ENCODE data around the gene SDF4. TPM values are rescaled to one million over a fixed set of nuclear protein-coding genes. Genes with fewer than 3 reads are reported as not detected.

Gene SDF4
- total RNA-seq, 4 donors from 2014 or later = 29.7 to 105 (median 50.3) TPM

- Histone ChIP-seq H3K27me3 (no peaks in the 10 kb centered on the region), H3K9me3 (no peaks in the 10 kb centered on the region), H3K36me3 (no peaks in the 10 kb centered on the region), H3K4me3 (no peak overlapping the region), H3K4me1 (peaks cover 6 to 19% of the 10 kb centered on the region in 2 donors), H3K27ac (no peak overlapping the region)
- TF ChIP-seq POLR2A (IDR thresholded peaks at IDR 0.05) (no peak), CTCF (IDR thresholded peaks at IDR 0.05) (no peak)
- DNase-seq = no peak
- intact Hi-C loops (cut with DNase I; ENCODE audit: low total_unique reads) = no loop called here
These were observed 44.0 kb upstream of the SDF4 start for GRCh38 chr1:1275836-1276235.

- peaks cover 12 to 22% of the 10 kb centered on the region in 2 donors for H3K4me1 ChIP-seq
- H3K36me3 ChIP-seq = no peaks in the 10 kb centered on the region
- H3K27ac ChIP-seq = no peak overlapping the region
- DNase-seq = no peak
- H3K4me3 ChIP-seq = no peak overlapping the region
- H3K27me3 ChIP-seq = no peaks in the 10 kb centered on the region
- intact Hi-C loops (cut with DNase I; ENCODE audit: low total_unique reads) = no loop called here
- TF ChIP-seq CTCF (IDR thresholded peaks at IDR 0.05) (no peak), POLR2A (IDR thresholded peaks at IDR 0.05) (no peak)
- no peaks in the 10 kb centered on the region for H3K9me3 ChIP-seq
These were observed 43.2 kb upstream of the SDF4 start for GRCh38 chr1:1274931-1275431.

DNA sequence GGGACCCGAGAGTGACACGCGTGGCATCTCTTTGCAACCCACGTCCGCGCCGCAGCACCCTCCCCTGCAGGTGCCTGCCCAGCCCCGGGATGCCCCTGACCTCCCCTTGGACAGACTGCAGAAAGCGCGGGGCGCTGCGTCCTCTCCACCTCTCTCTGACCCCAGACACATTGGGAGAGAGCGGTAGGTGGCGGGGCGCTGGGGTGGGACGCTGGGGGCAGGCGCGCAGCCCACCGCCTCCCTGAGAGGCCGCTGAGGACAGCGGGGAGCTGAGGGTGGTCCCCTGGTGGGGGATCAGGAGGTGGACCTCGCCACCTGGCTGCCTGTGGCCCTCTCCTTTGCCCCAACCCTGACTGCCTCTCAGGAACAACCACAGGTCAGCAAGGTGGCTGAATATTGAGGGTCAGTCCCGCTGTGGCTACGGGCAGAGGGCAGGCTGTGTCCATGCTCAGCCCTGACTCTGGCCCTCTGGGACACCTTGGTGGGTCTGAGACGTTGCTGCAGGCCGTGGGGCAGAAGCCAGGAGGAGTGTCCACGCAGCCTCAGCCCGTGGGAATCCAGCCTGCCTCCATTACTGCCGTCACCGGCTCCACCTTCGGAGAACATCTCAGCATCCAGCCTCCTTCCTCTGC lies 42.6 kb upstream of the SDF4 start:
- no peaks in the 10 kb centered on the region for H3K9me3 ChIP-seq
- peaks cover 12 to 22% of the 10 kb centered on the region in 2 donors for H3K4me1 ChIP-seq
- DNase-seq = no peak
- no peaks in the 10 kb centered on the region for H3K27me3 ChIP-seq
- peak overlapping the region; percentile 93 to 94 for H3K4me3 ChIP-seq
- no peaks in the 10 kb centered on the region for H3K36me3 ChIP-seq
- H3K27ac ChIP-seq = peak overlapping the region; percentile 84 to 92
- intact Hi-C loops (cut with DNase I; ENCODE audit: low total_unique reads) = no loop called here
- no peak for TF ChIP-seq CTCF (IDR thresholded peaks at IDR 0.05)
- TF ChIP-seq POLR2A (IDR thresholded peaks at IDR 0.05) = no peak

DNA sequence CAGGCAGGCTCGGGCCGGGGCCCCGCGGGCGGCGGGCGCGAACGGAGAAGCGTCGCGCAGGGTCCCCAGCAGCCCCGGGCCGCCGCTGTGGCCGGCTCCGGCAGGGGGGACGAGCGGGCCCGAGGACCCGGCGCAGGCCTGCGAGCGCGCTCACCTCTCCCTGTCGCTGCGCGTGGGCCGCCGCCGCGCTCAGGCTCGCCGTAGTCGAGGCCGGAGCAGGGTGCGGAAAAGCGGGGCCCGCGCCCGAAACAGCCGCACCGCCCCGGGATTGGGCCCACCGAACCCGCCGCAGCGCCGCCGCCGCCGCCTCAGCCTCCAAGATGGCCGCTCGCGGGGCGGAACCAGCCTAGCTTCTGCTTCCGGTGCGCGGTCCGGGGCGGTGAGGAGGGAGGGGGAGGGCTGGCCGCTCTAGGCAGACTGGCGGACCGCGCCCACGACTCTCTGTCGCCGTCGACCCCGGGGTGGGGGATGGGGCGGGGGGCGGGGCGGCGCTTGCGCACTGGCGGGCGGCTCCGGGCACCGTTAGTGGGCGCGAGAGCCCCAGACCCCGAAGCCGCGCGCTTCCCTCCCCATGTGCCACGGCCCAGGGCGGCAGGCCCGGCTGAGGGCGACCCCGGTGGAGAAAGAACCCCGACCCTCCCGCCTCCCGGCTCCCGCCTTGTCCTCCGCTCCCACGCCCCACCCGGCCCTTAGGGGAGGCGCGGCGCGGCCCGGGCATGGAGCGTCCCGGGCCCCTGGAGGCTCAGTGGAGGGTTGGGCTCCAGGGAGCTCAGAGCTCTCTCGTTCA lies 41.9 kb upstream of the SDF4 start, which contains the start of gene UBE2J2:
Gene UBE2J2, minus strand, starts transcription at position 343 of the 787 bp plus-strand sequence. CDS start 5,862 bp downstream, outside the sequence.
- peaks cover 12 to 22% of the 10 kb centered on the region in 2 donors for H3K4me1 ChIP-seq
- intact Hi-C loops (cut with DNase I; ENCODE audit: low total_unique reads) = no loop called here
- no peaks in the 10 kb centered on the region for H3K36me3 ChIP-seq
- no peaks in the 10 kb centered on the region for H3K9me3 ChIP-seq
- DNase-seq = peak; percentile 91 to 95
- no peaks in the 10 kb centered on the region for H3K27me3 ChIP-seq
- TF ChIP-seq POLR2A (IDR thresholded peaks at IDR 0.05) (peak in 1 of 2 donors; percentile 78), CTCF (IDR thresholded peaks at IDR 0.05) (peak in 3 of 4 experiments; percentile 8 to 28 (median 20))
- H3K4me3 ChIP-seq = peak within 1 kb of the TSS; percentile 93 to 94
- peak within 1 kb of the TSS; percentile 84 to 92 for H3K27ac ChIP-seq

DNA sequence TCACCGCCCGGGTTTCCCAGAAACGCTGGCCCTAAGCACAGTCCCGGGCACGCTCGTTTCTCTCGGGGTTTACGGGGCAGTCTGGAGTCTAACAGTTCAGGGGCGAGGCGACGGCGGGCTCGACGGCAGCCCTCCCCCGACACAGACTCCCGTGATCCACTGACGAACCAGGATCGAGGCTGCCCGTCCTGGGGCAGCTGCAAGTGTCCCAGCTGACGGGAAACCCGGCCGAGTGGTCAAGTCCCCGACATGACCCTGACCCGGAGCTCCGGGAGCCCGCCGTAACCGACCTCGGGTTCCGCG lies 41.4 kb upstream of the SDF4 start:
- Histone ChIP-seq H3K27ac (peak overlapping the region; percentile 84 to 92), H3K27me3 (no peaks in the 10 kb centered on the region), H3K36me3 (no peaks in the 10 kb centered on the region), H3K4me1 (peaks cover 12 to 22% of the 10 kb centered on the region in 2 donors), H3K9me3 (no peaks in the 10 kb centered on the region), H3K4me3 (peak overlapping the region; percentile 93 to 94)
- no peak for DNase-seq
- intact Hi-C loops (cut with DNase I; ENCODE audit: low total_unique reads) = no loop called here
- TF ChIP-seq POLR2A (IDR thresholded peaks at IDR 0.05) = no peak
- TF ChIP-seq CTCF (IDR thresholded peaks at IDR 0.05) = no peak
